ELR (cell line): ENCODE data around the gene CCS.
"Not testable (repeated sequence)": the region's sequence is repeated elsewhere in the genome, so short reads cannot be mapped to it uniquely, and the experiment has no call there.

Experiments
- DNase-seq: peaks from one replicate; pipeline ENCODE4 v3.0.0-alpha.2; 2015; ENCODE audit warnings: low read depth

The CCS gene

GRCh38 chr11:66626382-66626781 lies 33.4 kb downstream of the CCS start:
- no peak for DNase-seq

- DNase-seq, result no peak
Observed at GRCh38 chr11:66626926-66627325, 33.9 kb downstream of the CCS start.

GRCh38 chr11:66628061-66628603 lies 35.1 kb downstream of the CCS start:
- no peak for DNase-seq

GRCh38 chr11:66629356-66629755 lies 36.4 kb downstream of the CCS start:
- DNase-seq, result no peak

GRCh38 chr11:66631883-66632282 lies 38.9 kb downstream of the CCS start:
- DNase-seq, result no peak

GRCh38 chr11:66632952-66633351 lies 40.0 kb downstream of the CCS start:
- no peak for DNase-seq

- no peak for DNase-seq
Observed at GRCh38 chr11:66636411-66636810, 43.4 kb downstream of the CCS start.

GRCh38 chr11:66637557-66638176 lies 44.7 kb downstream of the CCS start:
- DNase-seq, result peak; percentile 50

- DNase-seq, result peak; percentile 100
Observed at GRCh38 chr11:66638177-66639065, 45.4 kb downstream of the CCS start, which contains the start of gene RBM4. Gene RBM4 (plus strand): TSS chr11:66638703. CDS start chr11:66639712, 1,009 bp downstream.

GRCh38 chr11:66639066-66639813 lies 46.3 kb downstream of the CCS start:
- DNase-seq, result peak; percentile 56

- not testable (repeated sequence) for DNase-seq
Observed at GRCh38 chr11:66639814-66640340, 46.9 kb downstream of the CCS start.

- no peak for DNase-seq
Observed at GRCh38 chr11:66641834-66642233, 48.8 kb downstream of the CCS start.

GRCh38 chr11:66643745-66644437 lies 50.9 kb downstream of the CCS start:
- no peak for DNase-seq

GRCh38 chr11:66646828-66647227 lies 53.8 kb downstream of the CCS start:
- no peak for DNase-seq

GRCh38 chr11:66649903-66650302 lies 56.9 kb downstream of the CCS start:
- DNase-seq, result no peak

GRCh38 chr11:66651016-66651415 lies 58.0 kb downstream of the CCS start:
- DNase-seq, result peak; percentile 35

- DNase-seq, result no peak
Observed at GRCh38 chr11:66652651-66653050, 59.7 kb downstream of the CCS start.

GRCh38 chr11:66653123-66653522 lies 60.1 kb downstream of the CCS start:
- DNase-seq, result peak; percentile 53
